ENCODE measurements around the gene AJAP1. TPM values are rescaled to one million over a fixed set of nuclear protein-coding genes. Genes with fewer than 3 reads are reported as not detected.

Gene AJAP1
- total RNA-seq, 1 experiment from 2014 or later, result not detected

DNA sequence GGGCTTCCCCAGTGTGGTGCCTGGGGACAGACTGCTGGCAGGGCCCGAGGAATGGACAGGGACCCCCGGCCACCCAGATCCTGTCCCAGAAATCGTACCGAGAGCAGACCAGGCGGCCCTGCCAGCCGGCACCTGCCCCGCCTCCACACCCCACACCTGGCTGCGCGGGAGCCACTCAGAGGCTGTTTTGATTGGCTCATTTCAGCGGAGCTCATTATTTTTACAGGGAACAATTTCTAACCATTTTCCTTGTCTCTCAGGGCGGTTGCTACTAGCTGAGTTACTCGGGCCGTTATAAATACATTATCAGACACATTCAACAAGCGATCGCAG is 39.3 kb upstream of the AJAP1 start:
- no TSS peak for BruUV-seq (replicated peaks)
- no peak for TF ChIP-seq SIN3A (IDR thresholded peaks at IDR 0.05; ENCODE audit: borderline replicate concordance, insufficient read depth, low read depth, low read length)
- no peak for TF ChIP-seq POLR2AphosphoS5 (IDR thresholded peaks at IDR 0.05; ENCODE audit: low read depth, low read length)
- TF ChIP-seq, protein P1, sequence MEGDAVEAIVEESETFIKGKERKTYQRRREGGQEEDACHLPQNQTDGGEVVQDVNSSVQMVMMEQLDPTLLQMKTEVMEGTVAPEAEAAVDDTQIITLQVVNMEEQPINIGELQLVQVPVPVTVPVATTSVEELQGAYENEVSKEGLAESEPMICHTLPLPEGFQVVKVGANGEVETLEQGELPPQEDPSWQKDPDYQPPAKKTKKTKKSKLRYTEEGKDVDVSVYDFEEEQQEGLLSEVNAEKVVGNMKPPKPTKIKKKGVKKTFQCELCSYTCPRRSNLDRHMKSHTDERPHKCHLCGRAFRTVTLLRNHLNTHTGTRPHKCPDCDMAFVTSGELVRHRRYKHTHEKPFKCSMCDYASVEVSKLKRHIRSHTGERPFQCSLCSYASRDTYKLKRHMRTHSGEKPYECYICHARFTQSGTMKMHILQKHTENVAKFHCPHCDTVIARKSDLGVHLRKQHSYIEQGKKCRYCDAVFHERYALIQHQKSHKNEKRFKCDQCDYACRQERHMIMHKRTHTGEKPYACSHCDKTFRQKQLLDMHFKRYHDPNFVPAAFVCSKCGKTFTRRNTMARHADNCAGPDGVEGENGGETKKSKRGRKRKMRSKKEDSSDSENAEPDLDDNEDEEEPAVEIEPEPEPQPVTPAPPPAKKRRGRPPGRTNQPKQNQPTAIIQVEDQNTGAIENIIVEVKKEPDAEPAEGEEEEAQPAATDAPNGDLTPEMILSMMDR (IDR thresholded peaks at IDR 0.05), result no peak
- TF ChIP-seq, protein P2, sequence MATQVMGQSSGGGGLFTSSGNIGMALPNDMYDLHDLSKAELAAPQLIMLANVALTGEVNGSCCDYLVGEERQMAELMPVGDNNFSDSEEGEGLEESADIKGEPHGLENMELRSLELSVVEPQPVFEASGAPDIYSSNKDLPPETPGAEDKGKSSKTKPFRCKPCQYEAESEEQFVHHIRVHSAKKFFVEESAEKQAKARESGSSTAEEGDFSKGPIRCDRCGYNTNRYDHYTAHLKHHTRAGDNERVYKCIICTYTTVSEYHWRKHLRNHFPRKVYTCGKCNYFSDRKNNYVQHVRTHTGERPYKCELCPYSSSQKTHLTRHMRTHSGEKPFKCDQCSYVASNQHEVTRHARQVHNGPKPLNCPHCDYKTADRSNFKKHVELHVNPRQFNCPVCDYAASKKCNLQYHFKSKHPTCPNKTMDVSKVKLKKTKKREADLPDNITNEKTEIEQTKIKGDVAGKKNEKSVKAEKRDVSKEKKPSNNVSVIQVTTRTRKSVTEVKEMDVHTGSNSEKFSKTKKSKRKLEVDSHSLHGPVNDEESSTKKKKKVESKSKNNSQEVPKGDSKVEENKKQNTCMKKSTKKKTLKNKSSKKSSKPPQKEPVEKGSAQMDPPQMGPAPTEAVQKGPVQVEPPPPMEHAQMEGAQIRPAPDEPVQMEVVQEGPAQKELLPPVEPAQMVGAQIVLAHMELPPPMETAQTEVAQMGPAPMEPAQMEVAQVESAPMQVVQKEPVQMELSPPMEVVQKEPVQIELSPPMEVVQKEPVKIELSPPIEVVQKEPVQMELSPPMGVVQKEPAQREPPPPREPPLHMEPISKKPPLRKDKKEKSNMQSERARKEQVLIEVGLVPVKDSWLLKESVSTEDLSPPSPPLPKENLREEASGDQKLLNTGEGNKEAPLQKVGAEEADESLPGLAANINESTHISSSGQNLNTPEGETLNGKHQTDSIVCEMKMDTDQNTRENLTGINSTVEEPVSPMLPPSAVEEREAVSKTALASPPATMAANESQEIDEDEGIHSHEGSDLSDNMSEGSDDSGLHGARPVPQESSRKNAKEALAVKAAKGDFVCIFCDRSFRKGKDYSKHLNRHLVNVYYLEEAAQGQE (IDR thresholded peaks at IDR 0.05; ENCODE audit: insufficient read depth in 1 of 2, low read depth in 2 of 2, low read length in 1 of 2), result no peak
- no peak for TF ChIP-seq TCF7L2 (IDR thresholded peaks at IDR 0.05; ENCODE audit: low read depth, low read length)
- POLR2A ChIA-PET, result no interaction called here

DNA sequence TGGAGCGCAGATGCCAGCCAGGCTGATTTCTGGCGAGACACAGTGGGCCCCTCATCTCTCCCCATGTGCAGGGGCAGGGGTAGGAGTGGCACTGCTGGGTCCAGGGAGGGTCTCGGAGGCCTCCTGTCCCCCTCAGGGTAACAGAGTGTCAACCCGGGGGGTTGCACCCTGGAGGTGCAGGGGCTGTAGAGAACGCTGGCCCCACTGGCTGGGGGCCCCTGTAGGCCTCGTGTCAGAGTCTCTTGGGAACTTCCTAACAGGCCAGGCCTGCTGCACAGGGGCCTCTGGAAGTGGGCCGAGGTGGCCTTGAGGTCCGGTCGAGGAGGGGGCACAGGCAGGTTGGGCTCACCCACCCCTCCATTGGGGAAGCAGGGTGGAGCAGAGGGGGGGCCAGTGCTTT is 38.9 kb upstream of the AJAP1 start:
- no peaks in the 10 kb centered on the region for H3K9me3 ChIP-seq (ENCODE audit: control insufficient read depth, insufficient read depth, low read depth, low read length)
- in situ Hi-C loops (cut with HindIII; ENCODE audit: low pct_unique_long_range_greater_than_20kb, low sequenced_read_pairs), result no loop called here
- H3K4me1 ChIP-seq (ENCODE audit: control insufficient read depth, insufficient read depth, low read length), result no peaks in the 10 kb centered on the region
- no peak for TF ChIP-seq POLR2AphosphoS5 (IDR thresholded peaks at IDR 0.05; ENCODE audit: low read depth, low read length)
- TF ChIP-seq, protein P2 (IDR thresholded peaks at IDR 0.05; ENCODE audit: insufficient read depth in 1 of 2, low read depth in 2 of 2, low read length in 1 of 2), result no peak
- no peak for TF ChIP-seq TCF7L2 (IDR thresholded peaks at IDR 0.05; ENCODE audit: low read depth, low read length)
- no peak for TF ChIP-seq SIN3A (IDR thresholded peaks at IDR 0.05; ENCODE audit: borderline replicate concordance, insufficient read depth, low read depth, low read length)
- TF ChIP-seq, protein P1 (IDR thresholded peaks at IDR 0.05), result no peak
- no peaks in the 10 kb centered on the region; the same call in 1 of the 2 replicates for H3K27me3 ChIP-seq (ENCODE audit: control insufficient read depth, insufficient read depth, low read length)
- H3K4me3 ChIP-seq (ENCODE audit: low read depth in 2 of 2, low read length in 2 of 2), result no peak overlapping the region
- POLR2A ChIA-PET, result no interaction called here
- H3K27ac ChIP-seq (ENCODE audit: low read length), result no peak overlapping the region
- intact Hi-C loops (cut with micrococcal nuclease; ENCODE audit: unreplicated experiment), result no loop called here
- no peaks in the 10 kb centered on the region for H3K36me3 ChIP-seq (ENCODE audit: control insufficient read depth, insufficient read depth, low read length)
- no peak for DNase-seq (ENCODE audit: low read depth, low spot score)
- no TSS peak for BruUV-seq (replicated peaks)
- no peak for ATAC-seq
- CTCF ChIA-PET, result no interaction called here

More for the DNA sequence above, 39.3 kb upstream of the AJAP1 start:
- Histone ChIP-seq H3K27me3 (ENCODE audit: control insufficient read depth, insufficient read depth, low read length) (no peaks in the 10 kb centered on the region; the same call in 1 of the 2 replicates), H3K4me1 (ENCODE audit: control insufficient read depth, insufficient read depth, low read length) (no peaks in the 10 kb centered on the region), H3K9me3 (ENCODE audit: control insufficient read depth, insufficient read depth, low read depth, low read length) (no peaks in the 10 kb centered on the region), H3K27ac (ENCODE audit: low read length) (no peak overlapping the region), H3K4me3 (ENCODE audit: low read depth in 2 of 2, low read length in 2 of 2) (no peak overlapping the region), H3K36me3 (ENCODE audit: control insufficient read depth, insufficient read depth, low read length) (no peaks in the 10 kb centered on the region)
- DNase-seq (ENCODE audit: low read depth, low spot score), result no peak
- CTCF ChIA-PET, result no interaction called here
- intact Hi-C loops (cut with micrococcal nuclease; ENCODE audit: unreplicated experiment), result no loop called here
- in situ Hi-C loops (cut with HindIII; ENCODE audit: low pct_unique_long_range_greater_than_20kb, low sequenced_read_pairs), result no loop called here
- ATAC-seq, result no peak

All from Panc1 (cell line).